Caco-2 (cell line): Measurements from ENCODE around the gene RAB3C. TPM values are rescaled to one million over a fixed set of nuclear protein-coding genes. Genes with fewer than 3 reads are reported as not detected.

Source experiments
- BruUV-seq: library from RNA; stranded (reverse); fragments of 400-500 nt; replicated peaks from 2 replicates; lab custom pipeline; 2021; lab: Mats Ljungman, UMichigan
- CTCF ChIA-PET: fragments of 300-600 bp; sonication (Branson Sonifier 250); formaldehyde crosslinking; loops from one replicate; lab custom pipeline; 2022; ENCODE audit warnings: antibody characterized with exemption; lab: Charles Lee
- POLR2A ChIA-PET: fragments of 300-600 bp; sonication (Branson Sonifier 250); formaldehyde crosslinking; loops from one replicate; lab custom pipeline; 2022; ENCODE audit warnings: antibody characterized with exemption; lab: Charles Lee
- DNase-seq, 2 experiments: peaks; one replicate each; pipeline versions ENCODE4 v3.0.0 to v3.0.0-alpha.2; 2020 to 2022
- H3K27me3 ChIP-seq: replicated peaks from 2 replicates; pipeline ENCODE4 v1.6.0; 2011; ENCODE audit warnings: low read length; ENCODE audit not compliant: control insufficient read depth, insufficient read depth
- H3K36me3 ChIP-seq: 2 replicates; pipeline ENCODE4 v1.5.1; 2011; ENCODE audit warnings: low read length; ENCODE audit not compliant: control insufficient read depth, insufficient read depth
- H3K4me1 ChIP-seq: fragments of 250-450 bp; sonication (Bioruptor Pico); 2 replicates; pipeline ENCODE4 v1.5.1; 2020; ENCODE audit warnings: mild to moderate bottlenecking
- H3K4me3 ChIP-seq: 2 replicates; pipeline ENCODE4 v1.5.1; 2011; ENCODE audit warnings: low read depth, mild to moderate bottlenecking, control low read depth, low read length
- H3K9me3 ChIP-seq: fragments of 250-450 bp; sonication (Bioruptor Pico); 2 replicates; pipeline ENCODE4 v1.5.1; 2020; ENCODE audit warnings: mild to moderate bottlenecking, moderate library complexity
- H3K27ac Mint-ChIP-seq: one replicate; pipeline ENCODE4 v1.8.0; 2022; ENCODE audit warnings: mixed read lengths; ENCODE audit not compliant: unreplicated experiment
- H3K27me3 Mint-ChIP-seq: one replicate; pipeline ENCODE4 v1.8.0; 2022; ENCODE audit warnings: mixed read lengths; ENCODE audit not compliant: insufficient read depth, unreplicated experiment
- H3K36me3 Mint-ChIP-seq: one replicate; pipeline ENCODE4 v1.8.0; 2022; ENCODE audit warnings: mild to moderate bottlenecking, mixed read lengths; ENCODE audit not compliant: insufficient read depth, unreplicated experiment
- H3K4me1 Mint-ChIP-seq: one replicate; pipeline ENCODE4 v1.8.0; 2022; ENCODE audit warnings: low read depth, mixed read lengths; ENCODE audit not compliant: unreplicated experiment
- H3K4me3 Mint-ChIP-seq: one replicate; pipeline ENCODE4 v1.8.0; 2022; ENCODE audit warnings: mild to moderate bottlenecking, moderate library complexity, mixed read lengths; ENCODE audit not compliant: unreplicated experiment
- H3K9me3 Mint-ChIP-seq: one replicate; pipeline ENCODE4 v1.8.0; 2022; ENCODE audit warnings: mixed read lengths; ENCODE audit not compliant: unreplicated experiment
- intact Hi-C: fragments of 100-400 bp; cut with micrococcal nuclease; formaldehyde crosslinking; loops from one replicate; pipeline ENCODE4 v1.10.0; 2022; ENCODE audit not compliant: unreplicated experiment
- total RNA-seq: library from RNA; stranded (reverse); gene quantifications from 2 replicates; pipeline ENCODE4 v1.2.3, GENCODE V29; 2022
- TF ChIP-seq, protein P1 (sequence below), 2 experiments: fragments of 200-600 bp in 1 of 2; IDR thresholded peaks; 1 replicate in 1 of 2; 2 replicates in 1 of 2; pipeline versions ENCODE4 v1.5.1 to v1.8.0; 2011 to 2022; ENCODE audit warnings: antibody characterized with exemption in 1 of 2, control low read depth in 1 of 2, inconsistent platforms in 1 of 2, low read depth in 1 of 2, low read length in 1 of 2, mild to moderate bottlenecking in 1 of 2, moderate library complexity in 1 of 2; ENCODE audit not compliant: insufficient read depth in 1 of 2, severe bottlenecking in 1 of 2, unreplicated experiment in 1 of 2

Gene RAB3C
- total RNA-seq, 1 experiment from 2014 or later = not detected

DNA sequence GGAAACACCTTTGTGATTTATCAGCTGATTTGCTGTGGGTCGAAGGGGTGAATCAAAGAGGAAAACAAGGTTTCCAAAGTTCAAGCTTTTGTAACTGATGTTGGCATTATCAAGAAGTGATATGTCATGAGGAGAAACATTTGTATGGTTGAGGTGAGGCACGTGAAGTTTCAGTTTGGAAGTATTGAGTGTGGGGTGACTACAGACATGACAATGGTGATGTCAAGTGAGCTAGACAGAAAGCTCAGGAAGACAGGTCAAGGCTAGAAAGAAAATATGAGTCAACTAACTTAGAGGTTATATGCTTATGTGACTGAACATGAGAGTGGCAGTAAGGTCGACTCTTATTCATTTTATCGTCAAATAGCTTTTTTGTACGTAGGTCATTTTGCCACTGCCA lies 99.1 kb downstream of the RAB3C start:
- no TSS peak for BruUV-seq
- intact Hi-C loops = no loop called here
- TF ChIP-seq, protein P1, sequence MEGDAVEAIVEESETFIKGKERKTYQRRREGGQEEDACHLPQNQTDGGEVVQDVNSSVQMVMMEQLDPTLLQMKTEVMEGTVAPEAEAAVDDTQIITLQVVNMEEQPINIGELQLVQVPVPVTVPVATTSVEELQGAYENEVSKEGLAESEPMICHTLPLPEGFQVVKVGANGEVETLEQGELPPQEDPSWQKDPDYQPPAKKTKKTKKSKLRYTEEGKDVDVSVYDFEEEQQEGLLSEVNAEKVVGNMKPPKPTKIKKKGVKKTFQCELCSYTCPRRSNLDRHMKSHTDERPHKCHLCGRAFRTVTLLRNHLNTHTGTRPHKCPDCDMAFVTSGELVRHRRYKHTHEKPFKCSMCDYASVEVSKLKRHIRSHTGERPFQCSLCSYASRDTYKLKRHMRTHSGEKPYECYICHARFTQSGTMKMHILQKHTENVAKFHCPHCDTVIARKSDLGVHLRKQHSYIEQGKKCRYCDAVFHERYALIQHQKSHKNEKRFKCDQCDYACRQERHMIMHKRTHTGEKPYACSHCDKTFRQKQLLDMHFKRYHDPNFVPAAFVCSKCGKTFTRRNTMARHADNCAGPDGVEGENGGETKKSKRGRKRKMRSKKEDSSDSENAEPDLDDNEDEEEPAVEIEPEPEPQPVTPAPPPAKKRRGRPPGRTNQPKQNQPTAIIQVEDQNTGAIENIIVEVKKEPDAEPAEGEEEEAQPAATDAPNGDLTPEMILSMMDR (IDR thresholded peaks at IDR 0.05; ENCODE audit: insufficient read depth in 1 of 2, low read depth in 1 of 2, low read length in 1 of 2, severe bottlenecking in 1 of 2, unreplicated experiment in 1 of 2) = no peak
- Histone ChIP-seq H3K36me3 (no peaks in the 10 kb centered on the region), H3K4me3 (no peak overlapping the region), H3K9me3 (no peaks in the 10 kb centered on the region), H3K4me1 (no peaks in the 10 kb centered on the region), H3K27me3 (no peaks in the 10 kb centered on the region)
- Mint-ChIP-seq H3K27me3 (peaks cover 7% of the 10 kb centered on the region), H3K27ac (no peak overlapping the region), H3K36me3 (no peaks in the 10 kb centered on the region), H3K4me3 (no peak overlapping the region), H3K9me3 (no peaks in the 10 kb centered on the region), H3K4me1 (no peaks in the 10 kb centered on the region)
- DNase-seq = no peak
- CTCF ChIA-PET = no interaction called here
- POLR2A ChIA-PET = no interaction called here

DNA sequence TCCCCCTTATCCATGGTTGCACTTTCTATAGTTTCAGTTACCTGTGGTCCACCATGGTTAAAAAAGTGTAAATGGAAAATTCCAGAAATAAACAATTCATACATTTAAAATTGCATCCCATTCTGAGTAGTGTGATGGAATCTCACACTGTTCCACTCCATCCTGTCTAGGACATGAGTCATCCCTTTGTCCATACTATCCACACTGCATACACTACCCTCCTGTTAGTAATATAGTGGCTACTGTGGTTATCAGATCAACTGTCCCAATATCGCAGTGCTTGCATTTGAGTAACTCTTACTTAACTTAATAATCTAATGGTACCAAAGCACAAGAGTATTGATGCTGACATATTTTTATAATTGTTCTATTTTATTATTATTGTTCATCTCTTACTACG lies 100.7 kb downstream of the RAB3C start:
- H3K4me3 Mint-ChIP-seq = no peak overlapping the region
- CTCF ChIA-PET = no interaction called here
- no peaks in the 10 kb centered on the region; the same call in 1 of the 2 replicates for H3K27me3 ChIP-seq
- POLR2A ChIA-PET = no interaction called here
- no peaks in the 10 kb centered on the region for H3K9me3 Mint-ChIP-seq
- no peak overlapping the region for H3K27ac Mint-ChIP-seq
- intact Hi-C loops = no loop called here
- no peaks in the 10 kb centered on the region for H3K36me3 Mint-ChIP-seq
- no peaks in the 10 kb centered on the region for H3K36me3 ChIP-seq
- TF ChIP-seq, protein P1 (IDR thresholded peaks at IDR 0.05; ENCODE audit: insufficient read depth in 1 of 2, low read depth in 1 of 2, low read length in 1 of 2, severe bottlenecking in 1 of 2, unreplicated experiment in 1 of 2) = no peak
- H3K27me3 Mint-ChIP-seq = peaks cover 7% of the 10 kb centered on the region
- no TSS peak for BruUV-seq
- H3K4me1 Mint-ChIP-seq = no peaks in the 10 kb centered on the region
- no peaks in the 10 kb centered on the region for H3K4me1 ChIP-seq
- no peak overlapping the region for H3K4me3 ChIP-seq
- DNase-seq = no peak
- no peaks in the 10 kb centered on the region for H3K9me3 ChIP-seq

DNA sequence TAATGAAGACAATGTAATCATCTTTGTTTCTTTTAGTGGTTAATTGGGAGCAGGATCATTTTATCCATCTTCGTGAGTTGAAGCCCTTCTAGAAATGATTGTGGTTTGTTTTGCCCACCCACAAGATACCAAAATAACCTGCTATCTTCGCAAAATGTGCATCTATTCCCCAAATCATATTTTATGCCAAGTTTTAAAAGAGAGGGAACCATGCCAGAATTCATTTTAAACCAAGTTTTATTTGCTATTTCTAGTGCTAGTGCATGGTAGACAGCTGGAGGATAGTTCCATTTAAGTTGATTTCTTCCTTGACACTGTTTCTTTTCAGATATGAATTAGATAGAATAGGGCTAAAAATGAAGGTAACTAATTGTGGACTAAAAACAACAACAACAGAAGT lies 104.2 kb downstream of the RAB3C start:
- intact Hi-C loops = no loop called here
- no peaks in the 10 kb centered on the region for H3K9me3 ChIP-seq
- Mint-ChIP-seq H3K4me3 (no peak overlapping the region), H3K27me3 (peaks cover 2% of the 10 kb centered on the region), H3K27ac (no peak overlapping the region), H3K36me3 (no peaks in the 10 kb centered on the region), H3K9me3 (no peaks in the 10 kb centered on the region), H3K4me1 (no peaks in the 10 kb centered on the region)
- H3K4me1 ChIP-seq = no peaks in the 10 kb centered on the region
- no peaks in the 10 kb centered on the region; the same call in 1 of the 2 replicates for H3K27me3 ChIP-seq
- BruUV-seq = no TSS peak
- TF ChIP-seq, protein P1 (IDR thresholded peaks at IDR 0.05; ENCODE audit: insufficient read depth in 1 of 2, low read depth in 1 of 2, low read length in 1 of 2, severe bottlenecking in 1 of 2, unreplicated experiment in 1 of 2) = no peak
- DNase-seq = no peak
- ChIA-PET CTCF (no interaction called here), POLR2A (no interaction called here)
- no peaks in the 10 kb centered on the region for H3K36me3 ChIP-seq
- no peak overlapping the region for H3K4me3 ChIP-seq
